HL-60 (cell line): ENCODE measurements around the gene XRCC6.

Source experiments
- GABPA ChIP-seq: IDR thresholded peaks from 2 replicates; pipeline ENCODE4 v1.6.1; 2012; ENCODE audit warnings: low read depth
- POLR2AphosphoS5 ChIP-seq: IDR thresholded peaks from 2 replicates; pipeline ENCODE4 v1.6.1; 2012; ENCODE audit warnings: low read depth
- SPI1 ChIP-seq: IDR thresholded peaks from 2 replicates; pipeline ENCODE4 v1.6.1; 2012; ENCODE audit warnings: low read depth, mild to moderate bottlenecking, borderline replicate concordance
- TF ChIP-seq, protein P1 (sequence below): IDR thresholded peaks from 2 replicates; pipeline ENCODE4 v1.6.1; 2012; ENCODE audit warnings: low read depth; ENCODE audit not compliant: insufficient replicate concordance
- TF ChIP-seq, protein P2 (sequence below): IDR thresholded peaks from one replicate; pipeline ENCODE4 v1.5.1; 2011; ENCODE audit warnings: low read length, control low read depth, inconsistent platforms; ENCODE audit not compliant: insufficient read depth

DNA sequence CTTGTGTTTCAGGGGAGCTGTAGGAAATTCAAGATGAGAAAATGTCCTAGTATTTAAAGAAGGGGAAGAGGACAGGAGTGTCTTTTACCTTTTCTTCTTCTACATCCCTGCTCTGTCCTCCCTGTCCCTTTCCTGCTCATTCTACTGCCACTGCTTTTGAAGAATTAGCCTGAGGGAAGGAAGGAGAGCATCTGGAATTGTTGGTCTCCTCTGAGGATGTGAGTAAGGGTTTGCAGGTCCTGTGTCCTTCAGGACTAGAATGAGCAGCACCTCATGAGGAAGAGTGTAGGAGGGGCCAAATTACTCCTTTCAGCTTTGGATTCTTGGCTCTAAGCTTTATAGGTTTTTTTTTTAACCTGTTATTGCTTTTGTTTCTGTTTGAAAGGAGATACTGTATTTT lies 43.4 kb downstream of the XRCC6 start:
- TF ChIP-seq, protein P1, sequence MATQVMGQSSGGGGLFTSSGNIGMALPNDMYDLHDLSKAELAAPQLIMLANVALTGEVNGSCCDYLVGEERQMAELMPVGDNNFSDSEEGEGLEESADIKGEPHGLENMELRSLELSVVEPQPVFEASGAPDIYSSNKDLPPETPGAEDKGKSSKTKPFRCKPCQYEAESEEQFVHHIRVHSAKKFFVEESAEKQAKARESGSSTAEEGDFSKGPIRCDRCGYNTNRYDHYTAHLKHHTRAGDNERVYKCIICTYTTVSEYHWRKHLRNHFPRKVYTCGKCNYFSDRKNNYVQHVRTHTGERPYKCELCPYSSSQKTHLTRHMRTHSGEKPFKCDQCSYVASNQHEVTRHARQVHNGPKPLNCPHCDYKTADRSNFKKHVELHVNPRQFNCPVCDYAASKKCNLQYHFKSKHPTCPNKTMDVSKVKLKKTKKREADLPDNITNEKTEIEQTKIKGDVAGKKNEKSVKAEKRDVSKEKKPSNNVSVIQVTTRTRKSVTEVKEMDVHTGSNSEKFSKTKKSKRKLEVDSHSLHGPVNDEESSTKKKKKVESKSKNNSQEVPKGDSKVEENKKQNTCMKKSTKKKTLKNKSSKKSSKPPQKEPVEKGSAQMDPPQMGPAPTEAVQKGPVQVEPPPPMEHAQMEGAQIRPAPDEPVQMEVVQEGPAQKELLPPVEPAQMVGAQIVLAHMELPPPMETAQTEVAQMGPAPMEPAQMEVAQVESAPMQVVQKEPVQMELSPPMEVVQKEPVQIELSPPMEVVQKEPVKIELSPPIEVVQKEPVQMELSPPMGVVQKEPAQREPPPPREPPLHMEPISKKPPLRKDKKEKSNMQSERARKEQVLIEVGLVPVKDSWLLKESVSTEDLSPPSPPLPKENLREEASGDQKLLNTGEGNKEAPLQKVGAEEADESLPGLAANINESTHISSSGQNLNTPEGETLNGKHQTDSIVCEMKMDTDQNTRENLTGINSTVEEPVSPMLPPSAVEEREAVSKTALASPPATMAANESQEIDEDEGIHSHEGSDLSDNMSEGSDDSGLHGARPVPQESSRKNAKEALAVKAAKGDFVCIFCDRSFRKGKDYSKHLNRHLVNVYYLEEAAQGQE, result no peak
- TF ChIP-seq, protein P2, sequence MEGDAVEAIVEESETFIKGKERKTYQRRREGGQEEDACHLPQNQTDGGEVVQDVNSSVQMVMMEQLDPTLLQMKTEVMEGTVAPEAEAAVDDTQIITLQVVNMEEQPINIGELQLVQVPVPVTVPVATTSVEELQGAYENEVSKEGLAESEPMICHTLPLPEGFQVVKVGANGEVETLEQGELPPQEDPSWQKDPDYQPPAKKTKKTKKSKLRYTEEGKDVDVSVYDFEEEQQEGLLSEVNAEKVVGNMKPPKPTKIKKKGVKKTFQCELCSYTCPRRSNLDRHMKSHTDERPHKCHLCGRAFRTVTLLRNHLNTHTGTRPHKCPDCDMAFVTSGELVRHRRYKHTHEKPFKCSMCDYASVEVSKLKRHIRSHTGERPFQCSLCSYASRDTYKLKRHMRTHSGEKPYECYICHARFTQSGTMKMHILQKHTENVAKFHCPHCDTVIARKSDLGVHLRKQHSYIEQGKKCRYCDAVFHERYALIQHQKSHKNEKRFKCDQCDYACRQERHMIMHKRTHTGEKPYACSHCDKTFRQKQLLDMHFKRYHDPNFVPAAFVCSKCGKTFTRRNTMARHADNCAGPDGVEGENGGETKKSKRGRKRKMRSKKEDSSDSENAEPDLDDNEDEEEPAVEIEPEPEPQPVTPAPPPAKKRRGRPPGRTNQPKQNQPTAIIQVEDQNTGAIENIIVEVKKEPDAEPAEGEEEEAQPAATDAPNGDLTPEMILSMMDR, result no peak
- TF ChIP-seq POLR2AphosphoS5, result no peak; the same call in 1 of the 2 replicates
- no peak for TF ChIP-seq GABPA
- TF ChIP-seq SPI1, result no peak
